PC-9 (cell line): ENCODE measurements around the gene CYP2R1. TPM values are rescaled to one million over a fixed set of nuclear protein-coding genes. Genes with fewer than 3 reads are reported as not detected.

Source experiments
- BruUV-seq: library from RNA; stranded (reverse); fragments of 400-500 nt; replicated peaks from 2 replicates; lab custom pipeline; 2021; lab: Mats Ljungman, UMichigan
- CTCF ChIA-PET: fragments of 300-600 bp; sonication (Branson Sonifier 250); formaldehyde crosslinking; loops from one replicate; lab custom pipeline; 2022; ENCODE audit warnings: antibody characterized with exemption; lab: Charles Lee
- POLR2A ChIA-PET: fragments of 300-600 bp; sonication (Branson Sonifier 250); formaldehyde crosslinking; loops from one replicate; lab custom pipeline; 2022; ENCODE audit warnings: antibody characterized with exemption; ENCODE audit not compliant: unreplicated experiment; lab: Charles Lee
- DNase-seq, 2 experiments: peaks; one replicate each; pipeline versions ENCODE4 v3.0.0 to v3.0.0-alpha.2; 2015 to 2022; ENCODE audit warnings: mixed read lengths in 1 of 2
- H2AFZ ChIP-seq: fragments of 200-600 bp; sonication (generic); 2 replicates; pipeline ENCODE4 v1.8.1; 2017; ENCODE audit warnings: antibody characterized with exemption
- H3F3A ChIP-seq: fragments of 200-600 bp; sonication (generic); 2 replicates; pipeline ENCODE4 v1.8.1; 2017; ENCODE audit warnings: antibody characterized with exemption, mild to moderate bottlenecking, low read depth; ENCODE audit not compliant: insufficient read depth
- H3K27ac ChIP-seq: fragments of 200-600 bp; sonication (generic); 2 replicates; pipeline ENCODE4 v1.6.1; 2016; ENCODE audit warnings: mixed run types
- H3K27me3 ChIP-seq: fragments of 200-600 bp; sonication (generic); 2 replicates; pipeline ENCODE4 v1.6.1; 2016; ENCODE audit warnings: low read depth, mixed run types; ENCODE audit not compliant: insufficient read depth
- H3K36me3 ChIP-seq: fragments of 200-600 bp; sonication (generic); 2 replicates; pipeline ENCODE4 v1.6.1; 2016; ENCODE audit warnings: low read depth, mixed run types
- H3K4me1 ChIP-seq: fragments of 200-600 bp; sonication (generic); replicated peaks from 2 replicates; pipeline ENCODE4 v1.6.1; 2016; ENCODE audit warnings: mixed run types; ENCODE audit not compliant: insufficient read depth
- H3K4me2 ChIP-seq: fragments of 200-600 bp; sonication (generic); 2 replicates; pipeline ENCODE4 v1.6.1; 2017; ENCODE audit warnings: mixed run types
- H3K4me3 ChIP-seq: fragments of 200-600 bp; sonication (generic); 2 replicates; pipeline ENCODE4 v1.6.1; 2016; ENCODE audit warnings: mixed run types
- H3K79me2 ChIP-seq: fragments of 200-600 bp; sonication (generic); 2 replicates; pipeline ENCODE4 v1.6.1; 2017; ENCODE audit warnings: low read depth, mixed run types
- H3K9me2 ChIP-seq: fragments of 200-600 bp; sonication (generic); 2 replicates; pipeline ENCODE4 v1.8.1; 2017; ENCODE audit warnings: mild to moderate bottlenecking; ENCODE audit not compliant: insufficient read depth
- H3K9me3 ChIP-seq: fragments of 200-600 bp; sonication (generic); 2 replicates; pipeline ENCODE4 v1.8.1; 2016; ENCODE audit warnings: low read depth; ENCODE audit not compliant: insufficient read depth
- H4K20me1 ChIP-seq: fragments of 200-600 bp; sonication (generic); 2 replicates; pipeline ENCODE4 v1.8.1; 2017; ENCODE audit not compliant: insufficient read depth
- CTCF ChIP-seq: fragments of 200-600 bp; sonication (generic); conservative IDR thresholded peaks from 2 replicates; pipeline ENCODE4 v1.6.1; 2017; ENCODE audit warnings: mixed run types, antibody characterized with exemption, mild to moderate bottlenecking, moderate library complexity
- EZH2 ChIP-seq: fragments of 200-600 bp; sonication (generic); IDR thresholded peaks from 2 replicates; pipeline ENCODE4 v1.8.0; 2017; ENCODE audit warnings: antibody characterized with exemption, low read depth
- intact Hi-C: fragments of 100-400 bp; cut with micrococcal nuclease; formaldehyde crosslinking; loops from one replicate; pipeline ENCODE4 v1.10.0; 2022; ENCODE audit not compliant: unreplicated experiment
- total RNA-seq: library from RNA; stranded (reverse); gene quantifications from 2 replicates; pipeline ENCODE4 v1.2.3, GENCODE V29; 2021

CYP2R1 gene
- total RNA-seq, 1 experiment from 2014 or later = 7.2 TPM

- no peak overlapping the region for H2AFZ ChIP-seq
- no peak for TF ChIP-seq EZH2
- no peak for TF ChIP-seq CTCF
- no peaks in the 10 kb centered on the region for H3K27me3 ChIP-seq
- no peak overlapping the region for H3K4me3 ChIP-seq
- H3K4me2 ChIP-seq = no peak overlapping the region
- H3K36me3 ChIP-seq = no peaks in the 10 kb centered on the region
- no peak for DNase-seq
- no peaks in the 10 kb centered on the region for H3K9me2 ChIP-seq
- CTCF ChIA-PET = no interaction called here
- no TSS peak for BruUV-seq
- H3K4me1 ChIP-seq = no peaks in the 10 kb centered on the region
- H3K79me2 ChIP-seq = no peaks in the 10 kb centered on the region
- no peaks in the 10 kb centered on the region for H4K20me1 ChIP-seq
- intact Hi-C loops = no loop called here
- no peak overlapping the region for H3K27ac ChIP-seq
- POLR2A ChIA-PET = no interaction called here
- H3K9me3 ChIP-seq = no peaks in the 10 kb centered on the region
- no peaks in the 10 kb centered on the region for H3F3A ChIP-seq
These were observed 38.0 kb downstream of the CYP2R1 start for GRCh38 chr11:14854057-14854456.

- TF ChIP-seq EZH2 = no peak
- no peak for TF ChIP-seq CTCF
- H3K27me3 ChIP-seq = no peaks in the 10 kb centered on the region
- H2AFZ ChIP-seq = no peak overlapping the region
- no peaks in the 10 kb centered on the region for H4K20me1 ChIP-seq
- H3K4me2 ChIP-seq = no peak overlapping the region
- no peaks in the 10 kb centered on the region for H3K4me1 ChIP-seq
- ChIA-PET POLR2A (no interaction called here), CTCF (no interaction called here)
- H3K9me2 ChIP-seq = no peaks in the 10 kb centered on the region
- intact Hi-C loops = no loop called here
- H3K36me3 ChIP-seq = no peaks in the 10 kb centered on the region
- no TSS peak for BruUV-seq
- no peaks in the 10 kb centered on the region for H3K79me2 ChIP-seq
- no peak overlapping the region for H3K27ac ChIP-seq
- no peak overlapping the region for H3K4me3 ChIP-seq
- no peaks in the 10 kb centered on the region for H3K9me3 ChIP-seq
- DNase-seq = no peak
- no peaks in the 10 kb centered on the region for H3F3A ChIP-seq
These were observed 39.4 kb downstream of the CYP2R1 start for GRCh38 chr11:14852571-14853177.

- H3F3A ChIP-seq = no peaks in the 10 kb centered on the region
- no peak overlapping the region for H2AFZ ChIP-seq
- intact Hi-C loops = no loop called here
- no peak for DNase-seq
- no peak for TF ChIP-seq CTCF
- H3K27me3 ChIP-seq = no peaks in the 10 kb centered on the region
- H3K4me1 ChIP-seq = no peaks in the 10 kb centered on the region
- H3K27ac ChIP-seq = no peak overlapping the region
- CTCF ChIA-PET = interaction anchor here (0.6 kb wide), 1 partner anchor 862 kb away, joined by 3 read pairs; no protein-coding TSS in a partner anchor
- H3K4me2 ChIP-seq = no peak overlapping the region
- H3K4me3 ChIP-seq = no peak overlapping the region
- no peaks in the 10 kb centered on the region for H4K20me1 ChIP-seq
- H3K9me3 ChIP-seq = no peaks in the 10 kb centered on the region
- BruUV-seq = no TSS peak
- POLR2A ChIA-PET = no interaction called here
- no peaks in the 10 kb centered on the region for H3K36me3 ChIP-seq
- H3K9me2 ChIP-seq = no peaks in the 10 kb centered on the region
- H3K79me2 ChIP-seq = no peaks in the 10 kb centered on the region
These were observed 50.0 kb downstream of the CYP2R1 start for GRCh38 chr11:14842002-14842401.
